GM20431 (cell line): ENCODE results near the gene CCDC194.

Experiments
- in situ Hi-C: fragments of 300-500 bp; cut with MseI, MboI; formaldehyde crosslinking; loops from one replicate; pipeline ENCODE4 v1.15.0; 2020; ENCODE audit warnings: low sequenced_read_pairs; ENCODE audit not compliant: unreplicated experiment

CCDC194 gene

DNA sequence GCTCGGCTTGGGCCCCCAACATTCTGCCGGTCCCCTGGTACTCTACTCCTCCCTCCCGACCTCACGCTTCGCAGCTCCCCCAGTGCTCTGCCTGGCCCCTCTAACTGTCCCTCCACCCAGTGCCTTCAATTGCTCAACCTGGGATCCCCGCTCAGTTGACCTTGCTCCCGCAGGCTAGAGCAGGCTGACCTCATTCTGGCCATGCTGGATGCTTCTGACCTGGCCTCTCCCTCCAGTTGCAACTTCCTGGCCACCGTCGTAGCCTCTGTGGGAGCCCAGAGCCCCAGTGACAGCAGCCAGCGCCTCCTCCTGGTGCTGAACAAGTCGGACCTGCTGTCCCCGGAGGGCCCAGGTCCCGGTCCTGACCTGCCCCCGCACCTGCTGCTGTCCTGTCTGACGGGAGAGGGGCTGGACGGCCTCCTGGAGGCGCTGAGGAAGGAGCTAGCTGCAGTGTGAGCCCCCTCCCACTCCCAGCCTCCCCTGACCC lies 53.1 kb downstream of the CCDC194 start:
- in situ Hi-C loops = loop anchor here (10.0 kb wide), 1 partner anchor 54 kb away; the partner anchor contains the start of gene CCDC194
